Measurements from ENCODE around the gene CSF2RB.

- TF ChIP-seq CTCF (IDR thresholded peaks at IDR 0.05) (no peak), POLR2A (IDR thresholded peaks at IDR 0.05) (no peak), POLR2AphosphoS5 (IDR thresholded peaks at IDR 0.05) (no peak)
These were observed 12.5 kb upstream of the CSF2RB start for GRCh38 chr22:36900880-36901279.

Measured in suprapubic skin (tissue), 4 donors.